ENCODE data around the gene ZC3H12C. TPM values are rescaled to one million over a fixed set of nuclear protein-coding genes. Genes with fewer than 3 reads are reported as not detected.

Gene ZC3H12C
- total and polyA plus RNA-seq, 2 of the 13 experiments (the other 11 are each of a cell fraction or from before 2014, with no cell fraction given), result 2.4 to 5.7 TPM

DNA sequence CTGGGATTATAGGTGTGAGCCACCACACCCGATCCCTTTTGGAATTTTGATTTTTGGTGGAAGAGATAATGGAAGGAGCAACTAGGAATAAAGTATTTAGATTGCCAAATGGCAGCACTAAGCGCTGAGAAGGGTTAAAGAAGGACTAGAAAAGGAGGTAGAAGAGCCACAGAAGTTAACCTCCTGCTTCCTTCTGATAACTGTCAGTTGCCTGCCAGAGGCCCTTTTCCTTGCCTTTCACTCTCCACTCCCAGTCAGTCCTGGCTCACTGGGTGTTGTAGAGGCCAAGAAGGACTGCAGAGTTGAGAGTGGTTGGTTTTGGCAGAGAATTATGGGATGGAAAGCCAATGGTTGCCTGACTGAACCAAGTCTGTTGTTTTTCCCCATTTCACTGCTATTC, 19.3 kb downstream of the ZC3H12C start (continued):
- TF ChIP-seq, protein P1, sequence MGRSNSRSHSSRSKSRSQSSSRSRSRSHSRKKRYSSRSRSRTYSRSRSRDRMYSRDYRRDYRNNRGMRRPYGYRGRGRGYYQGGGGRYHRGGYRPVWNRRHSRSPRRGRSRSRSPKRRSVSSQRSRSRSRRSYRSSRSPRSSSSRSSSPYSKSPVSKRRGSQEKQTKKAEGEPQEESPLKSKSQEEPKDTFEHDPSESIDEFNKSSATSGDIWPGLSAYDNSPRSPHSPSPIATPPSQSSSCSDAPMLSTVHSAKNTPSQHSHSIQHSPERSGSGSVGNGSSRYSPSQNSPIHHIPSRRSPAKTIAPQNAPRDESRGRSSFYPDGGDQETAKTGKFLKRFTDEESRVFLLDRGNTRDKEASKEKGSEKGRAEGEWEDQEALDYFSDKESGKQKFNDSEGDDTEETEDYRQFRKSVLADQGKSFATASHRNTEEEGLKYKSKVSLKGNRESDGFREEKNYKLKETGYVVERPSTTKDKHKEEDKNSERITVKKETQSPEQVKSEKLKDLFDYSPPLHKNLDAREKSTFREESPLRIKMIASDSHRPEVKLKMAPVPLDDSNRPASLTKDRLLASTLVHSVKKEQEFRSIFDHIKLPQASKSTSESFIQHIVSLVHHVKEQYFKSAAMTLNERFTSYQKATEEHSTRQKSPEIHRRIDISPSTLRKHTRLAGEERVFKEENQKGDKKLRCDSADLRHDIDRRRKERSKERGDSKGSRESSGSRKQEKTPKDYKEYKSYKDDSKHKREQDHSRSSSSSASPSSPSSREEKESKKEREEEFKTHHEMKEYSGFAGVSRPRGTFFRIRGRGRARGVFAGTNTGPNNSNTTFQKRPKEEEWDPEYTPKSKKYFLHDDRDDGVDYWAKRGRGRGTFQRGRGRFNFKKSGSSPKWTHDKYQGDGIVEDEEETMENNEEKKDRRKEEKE (IDR thresholded peaks at IDR 0.05), result no peak
- TF ChIP-seq IRX3 (CRISPR knock-in tag; IDR thresholded peaks at IDR 0.05; ENCODE audit: borderline replicate concordance, low read depth) (no peak), YY1 (IDR thresholded peaks at IDR 0.05; ENCODE audit: insufficient read depth, insufficient replicate concordance, low read depth, low read length) (no peak), KMT2A (CRISPR knock-in tag; IDR thresholded peaks at IDR 0.05) (no peak), HES4 (CRISPR knock-in tag; IDR thresholded peaks at IDR 0.05; ENCODE audit: borderline replicate concordance) (no peak), ZNF672 (CRISPR knock-in tag; IDR thresholded peaks at IDR 0.05) (no peak), ZNF605 (CRISPR knock-in tag; IDR thresholded peaks at IDR 0.05) (no peak), SRSF4 (IDR thresholded peaks at IDR 0.05; ENCODE audit: low read depth, low read length, poor library complexity, severe bottlenecking) (no peak)
- TF ChIP-seq, protein P2, sequence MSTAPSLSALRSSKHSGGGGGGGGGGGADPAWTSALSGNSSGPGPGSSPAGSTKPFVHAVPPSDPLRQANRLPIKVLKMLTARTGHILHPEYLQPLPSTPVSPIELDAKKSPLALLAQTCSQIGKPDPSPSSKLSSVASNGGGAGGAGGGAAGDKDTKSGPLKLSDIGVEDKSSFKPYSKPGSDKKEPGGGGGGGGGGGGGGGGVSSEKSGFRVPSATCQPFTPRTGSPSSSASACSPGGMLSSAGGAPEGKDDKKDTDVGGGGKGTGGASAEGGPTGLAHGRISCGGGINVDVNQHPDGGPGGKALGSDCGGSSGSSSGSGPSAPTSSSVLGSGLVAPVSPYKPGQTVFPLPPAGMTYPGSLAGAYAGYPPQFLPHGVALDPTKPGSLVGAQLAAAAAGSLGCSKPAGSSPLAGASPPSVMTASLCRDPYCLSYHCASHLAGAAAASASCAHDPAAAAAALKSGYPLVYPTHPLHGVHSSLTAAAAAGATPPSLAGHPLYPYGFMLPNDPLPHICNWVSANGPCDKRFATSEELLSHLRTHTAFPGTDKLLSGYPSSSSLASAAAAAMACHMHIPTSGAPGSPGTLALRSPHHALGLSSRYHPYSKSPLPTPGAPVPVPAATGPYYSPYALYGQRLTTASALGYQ (CRISPR knock-in tag; IDR thresholded peaks at IDR 0.05), result no peak
- TF ChIP-seq, protein P3, sequence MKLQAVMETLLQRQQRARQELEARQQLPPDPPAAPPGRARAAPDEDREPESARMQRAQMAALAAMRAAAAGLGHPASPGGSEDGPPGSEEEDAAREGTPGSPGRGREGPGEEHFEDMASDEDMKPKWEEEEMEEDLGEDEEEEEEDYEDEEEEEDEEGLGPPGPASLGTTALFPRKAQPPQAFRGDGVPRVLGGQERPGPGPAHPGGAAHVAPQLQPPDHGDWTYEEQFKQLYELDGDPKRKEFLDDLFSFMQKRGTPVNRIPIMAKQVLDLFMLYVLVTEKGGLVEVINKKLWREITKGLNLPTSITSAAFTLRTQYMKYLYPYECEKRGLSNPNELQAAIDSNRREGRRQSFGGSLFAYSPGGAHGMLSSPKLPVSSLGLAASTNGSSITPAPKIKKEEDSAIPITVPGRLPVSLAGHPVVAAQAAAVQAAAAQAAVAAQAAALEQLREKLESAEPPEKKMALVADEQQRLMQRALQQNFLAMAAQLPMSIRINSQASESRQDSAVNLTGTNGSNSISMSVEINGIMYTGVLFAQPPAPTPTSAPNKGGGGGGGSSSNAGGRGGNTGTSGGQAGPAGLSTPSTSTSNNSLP (IDR thresholded peaks at IDR 0.05; ENCODE audit: low read depth, low read length), result no peak
- TF ChIP-seq, protein P4, sequence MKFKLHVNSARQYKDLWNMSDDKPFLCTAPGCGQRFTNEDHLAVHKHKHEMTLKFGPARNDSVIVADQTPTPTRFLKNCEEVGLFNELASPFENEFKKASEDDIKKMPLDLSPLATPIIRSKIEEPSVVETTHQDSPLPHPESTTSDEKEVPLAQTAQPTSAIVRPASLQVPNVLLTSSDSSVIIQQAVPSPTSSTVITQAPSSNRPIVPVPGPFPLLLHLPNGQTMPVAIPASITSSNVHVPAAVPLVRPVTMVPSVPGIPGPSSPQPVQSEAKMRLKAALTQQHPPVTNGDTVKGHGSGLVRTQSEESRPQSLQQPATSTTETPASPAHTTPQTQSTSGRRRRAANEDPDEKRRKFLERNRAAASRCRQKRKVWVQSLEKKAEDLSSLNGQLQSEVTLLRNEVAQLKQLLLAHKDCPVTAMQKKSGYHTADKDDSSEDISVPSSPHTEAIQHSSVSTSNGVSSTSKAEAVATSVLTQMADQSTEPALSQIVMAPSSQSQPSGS (CRISPR knock-in tag; IDR thresholded peaks at IDR 0.05), result no peak
